ENCODE measurements around the gene RPL6. TPM values are rescaled to one million over a fixed set of nuclear protein-coding genes. Genes with fewer than 3 reads are reported as not detected.

RPL6 gene
- total RNA-seq, 6 donors from 2014 or later = 540 to 983 (median 822) TPM

GRCh38 chr12:112382866-112383265 lies 26.5 kb downstream of the RPL6 start:
- H3K27ac ChIP-seq = peak overlapping the region in 3 of 4 donors; percentile 86 to 91 (median 87)
- no peaks in the 10 kb centered on the region for H3K36me3 ChIP-seq
- peak overlapping the region in 3 of 4 donors; percentile 87 to 100 (median 99) for H3K4me3 ChIP-seq
- H3K27me3 ChIP-seq = no peaks in the 10 kb centered on the region
- ATAC-seq (ENCODE audit: low FRiP score in 2 of 2) = no peak
- peaks cover 14 to 33% (median 19%) of the 10 kb centered on the region in 4 donors for H3K4me1 ChIP-seq
- 85 to 92% methylated on average over 11 of the region's 11 CpGs for WGBS, 2 donors
- no peaks in the 10 kb centered on the region for H3K9me3 ChIP-seq
- TF ChIP-seq EP300 (IDR thresholded peaks at IDR 0.05) (no peak), POLR2A (IDR thresholded peaks at IDR 0.05) (no peak), CTCF (IDR thresholded peaks at IDR 0.05) (no peak), POLR2AphosphoS5 (IDR thresholded peaks at IDR 0.05) (no peak)
- no peak for DNase-seq

GRCh38 chr12:112381883-112382796 lies 27.3 kb downstream of the RPL6 start, which contains the start of gene HECTD4:
HECTD4 (minus strand) TSS chr12:112382431; CDS start chr12:112382128, 303 bp downstream.
- peak; percentile 76 to 78 for TF ChIP-seq POLR2AphosphoS5 (IDR thresholded peaks at IDR 0.05)
- peak in 2 of 6 experiments; percentile 7 to 21 for TF ChIP-seq CTCF (IDR thresholded peaks at IDR 0.05)
- peak; percentile 20 to 91 (median 62) for TF ChIP-seq POLR2A (IDR thresholded peaks at IDR 0.05)
- TF ChIP-seq EP300 (IDR thresholded peaks at IDR 0.05) = no peak
- H3K9me3 ChIP-seq = no peaks in the 10 kb centered on the region
- peak within 1 kb of the TSS; percentile 87 to 100 (median 97) for H3K4me3 ChIP-seq
- H3K27me3 ChIP-seq = no peaks in the 10 kb centered on the region
- WGBS, 2 donors = 3 to 5% methylated on average over 10 to 46 of the region's 106 CpGs
- peak; percentile 99 for ATAC-seq (ENCODE audit: low FRiP score in 2 of 2)
- DNase-seq = peak; percentile 98 to 99
- peak within 1 kb of the TSS; percentile 86 to 91 (median 87) for H3K27ac ChIP-seq
- no peaks in the 10 kb centered on the region for H3K36me3 ChIP-seq
- peaks cover 14 to 33% (median 17%) of the 10 kb centered on the region in 4 donors for H3K4me1 ChIP-seq

- no peaks in the 10 kb centered on the region for H3K27me3 ChIP-seq
- no peak for TF ChIP-seq CTCF (IDR thresholded peaks at IDR 0.05)
- TF ChIP-seq POLR2A (IDR thresholded peaks at IDR 0.05) = no peak
- TF ChIP-seq EP300 (IDR thresholded peaks at IDR 0.05) = no peak
- no peak for TF ChIP-seq POLR2AphosphoS5 (IDR thresholded peaks at IDR 0.05)
- peak overlapping the region; percentile 87 to 100 (median 97) for H3K4me3 ChIP-seq
- WGBS, 2 donors = 0 to 2% methylated on average over 12 to 22 of the region's 33 CpGs
- peaks cover 14 to 33% (median 17%) of the 10 kb centered on the region in 4 donors for H3K4me1 ChIP-seq
- ATAC-seq (ENCODE audit: low FRiP score in 2 of 2) (peak; percentile 25 to 46), DNase-seq (peak in 1 of 2 donors; percentile 26)
- no peaks in the 10 kb centered on the region for H3K9me3 ChIP-seq
- peak overlapping the region; percentile 86 to 91 (median 87) for H3K27ac ChIP-seq
- H3K36me3 ChIP-seq = no peaks in the 10 kb centered on the region
Measured at GRCh38 chr12:112381406-112381882, 28.0 kb downstream of the RPL6 start.

GRCh38 chr12:112380663-112381405 lies 28.6 kb downstream of the RPL6 start:
- Histone ChIP-seq H3K27ac (peak overlapping the region in 3 of 4 donors; percentile 87 to 91 (median 87)), H3K4me3 (peak overlapping the region; percentile 87 to 100 (median 97)), H3K27me3 (no peaks in the 10 kb centered on the region), H3K36me3 (no peaks in the 10 kb centered on the region), H3K4me1 (peaks cover 14 to 33% (median 17%) of the 10 kb centered on the region in 4 donors), H3K9me3 (no peaks in the 10 kb centered on the region)
- TF ChIP-seq EP300 (IDR thresholded peaks at IDR 0.05) = no peak
- TF ChIP-seq POLR2AphosphoS5 (IDR thresholded peaks at IDR 0.05) = no peak
- no peak for TF ChIP-seq POLR2A (IDR thresholded peaks at IDR 0.05)
- no peak for TF ChIP-seq CTCF (IDR thresholded peaks at IDR 0.05)
- 52 to 69% methylated on average over 24 to 34 of the region's 34 CpGs for WGBS, 2 donors
- ATAC-seq (ENCODE audit: low FRiP score in 2 of 2) (no peak), DNase-seq (peak in 1 of 2 donors; percentile 53)
